Measurements from ENCODE around the gene OR2K2.
A peak's percentile ranks its signal among the peaks of the same experiment; 100 is the strongest.
"Not testable (repeated sequence)": the region's sequence is repeated elsewhere in the genome, so short reads cannot be mapped to it uniquely, and the experiment has no call there.

The OR2K2 gene

GRCh38 chr9:111330124-111330523, at the start of gene OR2K2:
TSS of gene OR2K2 (minus strand) at chr9:111330224. CDS start at chr9:111328433, 1,791 bp downstream.
- DNase-seq, result no peak

GRCh38 chr9:111375817-111376564, 46.0 kb upstream of the OR2K2 start:
- no peak for DNase-seq

GRCh38 chr9:111375062-111375461, 45.0 kb upstream of the OR2K2 start:
- no peak for DNase-seq

- DNase-seq, result no peak
Observed at GRCh38 chr9:111372297-111372696, 42.3 kb upstream of the OR2K2 start.

- peak; percentile 30 for DNase-seq
Observed at GRCh38 chr9:111366978-111367377, 37.0 kb upstream of the OR2K2 start.

GRCh38 chr9:111362526-111362925, 32.5 kb upstream of the OR2K2 start:
- no peak for DNase-seq

- no peak for DNase-seq
Observed at GRCh38 chr9:111360881-111361280, 30.9 kb upstream of the OR2K2 start.

- no peak for DNase-seq
Observed at GRCh38 chr9:111356481-111357244, 26.6 kb upstream of the OR2K2 start.

GRCh38 chr9:111352545-111352944, 22.5 kb upstream of the OR2K2 start:
- DNase-seq, result no peak

- DNase-seq, result no peak
Observed at GRCh38 chr9:111350556-111350955, 20.5 kb upstream of the OR2K2 start.

- peak; percentile 16 for DNase-seq
Observed at GRCh38 chr9:111349766-111350165, 19.7 kb upstream of the OR2K2 start.

GRCh38 chr9:111348821-111349271, 18.8 kb upstream of the OR2K2 start:
- DNase-seq, result peak; percentile 24

GRCh38 chr9:111334318-111334863, 4.4 kb upstream of the OR2K2 start:
- DNase-seq, result peak; percentile 5

- DNase-seq, result no peak
Observed at GRCh38 chr9:111320631-111321030, 9.4 kb downstream of the OR2K2 start.

- no peak for DNase-seq
Observed at GRCh38 chr9:111316796-111317195, 13.2 kb downstream of the OR2K2 start.

GRCh38 chr9:111305914-111306313, 24.1 kb downstream of the OR2K2 start:
- DNase-seq, result no peak

- not testable (repeated sequence) for DNase-seq
Observed at GRCh38 chr9:111304000-111304399, 26.0 kb downstream of the OR2K2 start.

- no peak for DNase-seq
Observed at GRCh38 chr9:111301195-111301594, 28.8 kb downstream of the OR2K2 start.

GRCh38 chr9:111300140-111300735, 29.8 kb downstream of the OR2K2 start:
- DNase-seq, result no peak

- not testable (repeated sequence) for DNase-seq
Observed at GRCh38 chr9:111299599-111299966, 30.4 kb downstream of the OR2K2 start.

- DNase-seq, result peak; percentile 47
Observed at GRCh38 chr9:111298731-111299598, 31.1 kb downstream of the OR2K2 start.

GRCh38 chr9:111298111-111298510, 31.9 kb downstream of the OR2K2 start:
- peak; percentile 70 for DNase-seq

Data from NCI-H69 (cell line).